Heart left ventricle (tissue), 16 donors: Measurements from ENCODE around the gene AGA. TPM values are rescaled to one million over a fixed set of nuclear protein-coding genes. Genes with fewer than 3 reads are reported as not detected.

Experiments
- ATAC-seq, 4 donors: fragments of 200-7000 bp; cut with Tn5 transposase; one replicate each; pipeline ENCODE4 v1.9.1; 2020 to 2022; ENCODE audit warnings: moderate library complexity in 4 of 4, mild to moderate bottlenecking in 3 of 4, moderate number of reproducible peaks in 1 of 4
- DNase-seq, 5 donors: peaks; one replicate each; pipeline ENCODE4 v3.0.0-alpha.2; 2020
- H3K27ac ChIP-seq, 12 donors: fragments of 200-600 bp; sonication (generic) in 4 of 12; one replicate each; pipeline versions ENCODE4 v1.5.0 to v1.8.0; 2016 to 2022; ENCODE audit warnings: mild to moderate bottlenecking in 2 of 12
- H3K27me3 ChIP-seq, 9 donors: fragments of 200-600 bp; sonication (generic) in 2 of 9; one replicate each; pipeline versions ENCODE4 v1.5.1 to v1.8.0; 2016 to 2022; ENCODE audit warnings: mild to moderate bottlenecking in 3 of 9
- H3K36me3 ChIP-seq, 9 donors: fragments of 200-600 bp; sonication (generic) in 2 of 9; one replicate each; pipeline versions ENCODE4 v1.5.0 to v1.8.0; 2018 to 2022; ENCODE audit warnings: mild to moderate bottlenecking in 2 of 9
- H3K4me1 ChIP-seq, 12 donors: fragments of 200-600 bp; sonication (generic) in 4 of 12; one replicate each; pipeline versions ENCODE4 v1.5.0 to v1.8.0; 2016 to 2022; ENCODE audit warnings: mild to moderate bottlenecking in 3 of 12
- H3K4me3 ChIP-seq, 12 donors: fragments of 200-600 bp; sonication (generic) in 4 of 12; one replicate each; pipeline versions ENCODE4 v1.5.0 to v1.8.0; 2017 to 2022; ENCODE audit warnings: mild to moderate bottlenecking in 9 of 12, moderate library complexity in 4 of 12
- H3K9me3 ChIP-seq, 12 donors: fragments of 200-600 bp; sonication (generic) in 4 of 12; one replicate each; pipeline versions ENCODE4 v1.5.0 to v1.8.0; 2016 to 2022; ENCODE audit warnings: mild to moderate bottlenecking in 1 of 12
- POLR2A ChIP-seq, 2 donors: fragments of 450-650 bp; IDR thresholded peaks; one replicate each; pipeline ENCODE4 v1.6.1; 2017; ENCODE audit warnings: antibody characterized with exemption in 2 of 2, mild to moderate bottlenecking in 2 of 2, moderate library complexity in 2 of 2
- WGBS, 4 donors: extraction: QIAGEN DNeasy Blood & Tissue Kit in 2 of 4; methylation state at CpG; one replicate each; pipeline versions ENCODE4 v1.1.5 to v1.1.7; 2013 to 2018; 5-methylcytosine and 5-hydroxymethylcytosine counted together
- intact Hi-C, 10 donors: fragments of 100-400 bp; cut with DNase I; formaldehyde crosslinking; loops; one replicate each; pipeline versions ENCODE4 v1.11.1 to v1.14.2; 2022
- polyA plus RNA-seq, 2 donors: library from polyadenylated mRNA; stranded (reverse); fragments of 200-250 nt; gene quantifications; one replicate each; pipeline ENCODE4 v1.2.3, GENCODE V29; 2013
- total RNA-seq, 9 donors: library from RNA; depleted of rRNA in 2 of 9; stranded (reverse); fragments of >200 nt in 2 of 9; fragmentation: NEBNext Ultra II Directional in 3 of 9; extraction: Animal tissue kit (Norgen Biotek cat#: 25700) in 3 of 9; gene quantifications; one replicate each; pipeline versions ENCODE4 v1.1.0 to v1.2.4, GENCODE V29; 2016 to 2023
- TF ChIP-seq, protein P1 (sequence below), 12 donors: fragments of 200-600 bp; sonication (generic) in 4 of 12; IDR thresholded peaks; one replicate each; pipeline versions ENCODE4 v1.5.0 to v1.8.0; 2018 to 2022; ENCODE audit warnings: antibody characterized with exemption in 12 of 12, mild to moderate bottlenecking in 5 of 12
- donor health status: ischemic (EF 13 %, LVEDD 7.1; RV severe dilation, severe dysfunction).
- donor health status: healthy with polysubstance abuse.
- donor health status: DM: no; HTN: yes; CAD: no.
- donor health status: DM: no; HTN: no; CAD: no.
- donor health status: ischemic (EF 25% LVEDD 6.9; RV normal size, moderate dysfunction).
- donor health status: ischemic (EF 25% LVEDD 5.7; RV mildly dilated, moderate dysfunction).
- donor health status: healthy.
- donor health status: DM: yes; HTN: yes; CAD: no.
- donor health status: ischemic (EF 35%, LVEDD 5.7; RV mildly dilated, moderate dysfunction).
- donor health status: nonischemic (EF 11% LVEDD 7.7; RV severe dilation, severe dysfunction).
- donor health status: DM: yes; HTN: yes; CAD: no.
- donor health status: PGD.
- donor health status: ischemic (EF 29% LVEDD 5.4; RV normal size, mild dysfunction).
- donor health status: nonischemic (EF 23%, LVEDD 6.1; RV moderate dilation, normal function).

The AGA gene
- total and polyA plus RNA-seq, 11 donors, result 3.8 to 13.4 (median 8.0) TPM

DNA sequence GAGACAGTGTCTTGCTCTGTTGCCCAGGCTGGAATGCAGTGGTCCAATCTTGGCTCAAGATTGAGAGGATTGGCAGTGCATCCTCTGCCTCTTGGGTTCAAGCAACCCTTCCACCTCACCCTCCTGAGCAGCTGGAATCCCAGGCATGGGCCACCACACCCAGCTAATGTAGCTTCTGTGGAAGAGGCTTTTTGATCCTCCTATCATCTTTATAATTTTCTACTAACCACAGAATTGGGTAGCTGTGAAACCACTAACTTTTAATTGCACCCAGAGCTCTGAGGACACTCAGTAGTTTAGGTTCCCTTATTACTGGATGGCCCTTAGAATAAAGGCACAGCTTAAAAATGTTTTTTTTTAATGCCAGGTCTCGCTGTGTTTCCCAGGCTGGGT, 8.9 kb upstream of the AGA start:
- no peaks in the 10 kb centered on the region for H3K9me3 ChIP-seq
- H3K27me3 ChIP-seq, result no peaks in the 10 kb centered on the region
- TF ChIP-seq, protein P1, sequence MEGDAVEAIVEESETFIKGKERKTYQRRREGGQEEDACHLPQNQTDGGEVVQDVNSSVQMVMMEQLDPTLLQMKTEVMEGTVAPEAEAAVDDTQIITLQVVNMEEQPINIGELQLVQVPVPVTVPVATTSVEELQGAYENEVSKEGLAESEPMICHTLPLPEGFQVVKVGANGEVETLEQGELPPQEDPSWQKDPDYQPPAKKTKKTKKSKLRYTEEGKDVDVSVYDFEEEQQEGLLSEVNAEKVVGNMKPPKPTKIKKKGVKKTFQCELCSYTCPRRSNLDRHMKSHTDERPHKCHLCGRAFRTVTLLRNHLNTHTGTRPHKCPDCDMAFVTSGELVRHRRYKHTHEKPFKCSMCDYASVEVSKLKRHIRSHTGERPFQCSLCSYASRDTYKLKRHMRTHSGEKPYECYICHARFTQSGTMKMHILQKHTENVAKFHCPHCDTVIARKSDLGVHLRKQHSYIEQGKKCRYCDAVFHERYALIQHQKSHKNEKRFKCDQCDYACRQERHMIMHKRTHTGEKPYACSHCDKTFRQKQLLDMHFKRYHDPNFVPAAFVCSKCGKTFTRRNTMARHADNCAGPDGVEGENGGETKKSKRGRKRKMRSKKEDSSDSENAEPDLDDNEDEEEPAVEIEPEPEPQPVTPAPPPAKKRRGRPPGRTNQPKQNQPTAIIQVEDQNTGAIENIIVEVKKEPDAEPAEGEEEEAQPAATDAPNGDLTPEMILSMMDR (IDR thresholded peaks at IDR 0.05), result no peak
- TF ChIP-seq POLR2A (IDR thresholded peaks at IDR 0.05), result no peak
- intact Hi-C loops, result no loop called here
- no peak overlapping the region for H3K27ac ChIP-seq
- ATAC-seq (no peak), DNase-seq (no peak)
- no peak overlapping the region for H3K4me3 ChIP-seq
- no peaks in the 10 kb centered on the region for H3K36me3 ChIP-seq
- peaks cover 0 to 3% (median 0%) of the 10 kb centered on the region in 12 donors for H3K4me1 ChIP-seq
- WGBS, 4 donors, result 85 to 96% (median 94%) methylated on average over 1 of the region's 1 CpG

DNA sequence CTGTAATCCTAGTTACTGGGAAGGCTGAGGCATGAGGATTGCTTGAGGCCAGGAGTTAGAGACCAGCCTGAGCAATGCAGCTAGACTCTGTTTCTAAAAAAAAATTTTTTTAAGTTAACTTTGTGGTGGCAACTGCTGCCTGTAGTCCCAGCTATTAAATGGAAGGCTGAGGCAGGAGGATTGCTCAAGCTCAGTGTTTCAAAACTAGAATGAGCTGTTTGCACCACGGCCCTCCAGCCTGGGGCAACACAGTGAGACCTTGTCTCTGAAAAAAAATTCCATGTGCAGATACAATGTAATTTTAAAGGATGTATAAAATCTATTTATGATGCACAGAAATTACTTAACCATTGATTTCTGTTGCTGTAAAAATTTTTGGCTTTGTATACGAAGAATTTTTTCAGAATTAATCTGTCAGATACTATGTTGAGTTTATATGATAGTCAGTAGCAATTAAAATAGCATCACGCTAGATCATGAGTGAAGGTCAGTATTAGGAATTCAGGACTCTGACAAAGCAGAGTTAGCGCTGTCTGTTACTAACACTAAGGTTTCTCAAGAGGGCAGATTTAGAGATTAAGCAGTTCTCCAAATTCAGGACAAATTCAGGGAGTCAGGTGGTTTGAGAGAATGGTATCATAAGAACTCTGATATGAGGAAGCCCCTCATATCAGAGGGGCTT, 8.3 kb upstream of the AGA start:
- no peaks in the 10 kb centered on the region for H3K9me3 ChIP-seq
- no peak for ATAC-seq
- no peak for TF ChIP-seq POLR2A (IDR thresholded peaks at IDR 0.05)
- TF ChIP-seq, protein P1 (IDR thresholded peaks at IDR 0.05), result no peak

DNA sequence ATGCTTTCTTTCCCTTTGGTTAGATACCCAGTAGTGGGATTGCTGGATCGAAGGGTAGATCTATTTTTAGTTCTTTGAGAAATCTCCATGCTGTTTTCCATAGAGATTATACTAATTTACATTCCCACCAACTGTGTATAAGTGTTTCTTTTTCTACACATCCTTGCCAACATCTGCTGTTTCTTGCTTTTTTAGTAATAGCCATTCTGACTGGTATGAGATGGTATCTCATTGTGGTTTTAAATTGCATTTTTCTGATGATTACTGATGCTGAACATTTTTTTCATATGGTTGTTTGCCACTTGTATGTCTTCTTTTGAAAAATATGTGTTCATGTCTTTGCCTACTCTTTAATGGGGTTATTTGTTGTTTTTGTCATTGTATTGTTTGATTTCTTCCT, 6.6 kb upstream of the AGA start:
- Histone ChIP-seq H3K27ac (no peak overlapping the region), H3K4me1 (no peaks in the 10 kb centered on the region), H3K27me3 (no peaks in the 10 kb centered on the region), H3K4me3 (no peak overlapping the region), H3K36me3 (no peaks in the 10 kb centered on the region), H3K9me3 (no peaks in the 10 kb centered on the region)
- 58 to 73% (median 68%) methylated on average over 1 of the region's 1 CpG for WGBS, 4 donors
- intact Hi-C loops, result no loop called here
- DNase-seq (no peak), ATAC-seq (no peak)
- TF ChIP-seq POLR2A (IDR thresholded peaks at IDR 0.05), result no peak
- TF ChIP-seq, protein P1 (IDR thresholded peaks at IDR 0.05), result no peak

More for the DNA sequence above, 8.3 kb upstream of the AGA start:
- DNase-seq, result no peak
- no peak overlapping the region for H3K27ac ChIP-seq
- 78 to 87% (median 86%) methylated on average over 4 of the region's 4 CpGs for WGBS, 4 donors
- H3K27me3 ChIP-seq, result no peaks in the 10 kb centered on the region
- H3K36me3 ChIP-seq, result no peaks in the 10 kb centered on the region
- H3K4me1 ChIP-seq, result peaks cover 0 to 1% (median 0%) of the 10 kb centered on the region in 12 donors
- no peak overlapping the region for H3K4me3 ChIP-seq
- intact Hi-C loops, result no loop called here

DNA sequence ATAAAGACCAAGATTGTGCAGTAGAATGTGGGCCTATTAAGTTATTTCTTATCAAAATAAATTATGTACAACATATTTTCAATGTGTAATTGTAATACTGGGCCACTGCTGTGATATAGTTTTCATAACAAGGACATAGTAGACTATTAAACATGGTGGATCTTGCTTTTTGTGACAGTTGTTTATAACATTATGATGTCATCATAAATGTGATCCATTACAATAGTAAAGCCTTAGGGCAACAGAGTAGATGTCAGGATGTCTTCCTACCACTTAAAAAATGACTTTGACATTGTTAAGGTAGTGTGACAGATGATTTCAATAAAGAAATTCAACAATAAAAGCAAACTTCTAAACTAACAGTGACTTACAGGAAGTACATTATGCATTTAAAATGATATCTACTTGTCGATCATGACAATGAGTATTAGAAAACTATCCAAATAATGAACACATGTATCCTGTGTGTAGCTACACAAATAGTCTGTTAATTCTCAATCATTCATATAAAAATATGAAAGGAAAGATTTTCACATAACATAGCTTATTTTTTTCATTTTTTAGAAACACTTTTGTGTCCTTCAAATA, 5.3 kb upstream of the AGA start:
- H3K27ac ChIP-seq, result no peak overlapping the region
- TF ChIP-seq, protein P1 (IDR thresholded peaks at IDR 0.05), result no peak
- TF ChIP-seq POLR2A (IDR thresholded peaks at IDR 0.05), result no peak
- H3K4me1 ChIP-seq, result peaks cover 0 to 6% (median 2%) of the 10 kb centered on the region in 12 donors
- H3K4me3 ChIP-seq, result no peak overlapping the region
- no peaks in the 10 kb centered on the region for H3K27me3 ChIP-seq
- no peaks in the 10 kb centered on the region for H3K36me3 ChIP-seq
- ATAC-seq (no peak), DNase-seq (no peak)
- intact Hi-C loops, result no loop called here
- WGBS, 4 donors, result 51 to 57% (median 55%) methylated on average over 1 of the region's 1 CpG
- H3K9me3 ChIP-seq, result no peaks in the 10 kb centered on the region
